NB4 (cell line): ENCODE results near the gene SPATA13.

ENCODE experiments used
- CTCF ChIP-seq: IDR thresholded peaks from one replicate; pipeline ENCODE4 v1.5.1; 2012; ENCODE audit warnings: low read depth, low read length
- POLR2A ChIP-seq: IDR thresholded peaks from 2 replicates; pipeline ENCODE4 v1.6.1; 2011; ENCODE audit warnings: mild to moderate bottlenecking; ENCODE audit not compliant: insufficient read length; ENCODE audit errors: extremely low read depth

DNA sequence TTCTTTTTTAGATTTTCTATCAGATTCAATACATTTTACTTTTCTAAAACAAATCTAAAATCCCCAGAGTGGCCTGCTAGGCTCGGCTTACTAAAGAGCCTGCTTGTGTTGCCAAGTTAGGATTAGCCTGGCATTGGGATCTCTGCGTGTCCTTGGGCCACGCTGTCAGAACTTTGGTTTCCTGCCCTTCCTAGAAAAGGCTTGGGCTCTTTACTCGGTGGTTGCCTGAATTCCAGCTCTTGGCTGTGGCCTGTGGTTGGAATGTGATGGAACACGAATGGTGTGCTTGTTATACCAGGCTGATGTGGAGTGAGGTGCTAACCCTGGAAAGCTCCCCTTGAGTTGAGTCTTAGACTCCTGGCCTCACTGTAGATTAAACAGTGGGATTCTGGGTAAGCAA is 8.5 kb downstream of the SPATA13 start:
- TF ChIP-seq CTCF, result no peak
- no peak for TF ChIP-seq POLR2A
